ENCODE data around the gene AOC2. TPM values are rescaled to one million over a fixed set of nuclear protein-coding genes. Genes with fewer than 3 reads are reported as not detected.
"Not testable (repeated sequence)": the region's sequence is repeated elsewhere in the genome, so short reads cannot be mapped to it uniquely, and the experiment has no call there.

The AOC2 gene
- polyA plus RNA-seq, 1 experiment = 0.16 TPM

GRCh38 chr17:42871647-42872046, 27.3 kb downstream of the AOC2 start:
- POLR2A ChIA-PET = no interaction called here
- H3K9me3 ChIP-seq (ENCODE audit: control insufficient read depth, insufficient read depth, low read length) = peaks cover 9% of the 10 kb centered on the region
- CTCF ChIA-PET = no interaction called here
- no peak overlapping the region for H3K27ac ChIP-seq (ENCODE audit: low read depth, low read length)
- no peak overlapping the region for H3K4me3 ChIP-seq (ENCODE audit: low read depth, low read length)
- no peak for DNase-seq (ENCODE audit: low read depth, low spot score)
- TF ChIP-seq CTCF (IDR thresholded peaks at IDR 0.05; ENCODE audit: low read depth, low read length) = no peak
- H3K27me3 ChIP-seq (ENCODE audit: control insufficient read depth, insufficient read depth, low read length) = peaks cover 17% of the 10 kb centered on the region

GRCh38 chr17:42872251-42872965, 28.0 kb downstream of the AOC2 start:
- ChIA-PET CTCF (no interaction called here), POLR2A (no interaction called here)
- TF ChIP-seq CTCF (IDR thresholded peaks at IDR 0.05; ENCODE audit: low read depth, low read length) = no peak
- no peak for DNase-seq (ENCODE audit: low read depth, low spot score)
- H3K9me3 ChIP-seq (ENCODE audit: control insufficient read depth, insufficient read depth, low read length) = peaks cover 9% of the 10 kb centered on the region
- H3K4me3 ChIP-seq (ENCODE audit: low read depth, low read length) = no peak overlapping the region
- H3K27me3 ChIP-seq (ENCODE audit: control insufficient read depth, insufficient read depth, low read length) = peaks cover 18% of the 10 kb centered on the region
- no peak overlapping the region for H3K27ac ChIP-seq (ENCODE audit: low read depth, low read length)

- peaks cover 9% of the 10 kb centered on the region for H3K9me3 ChIP-seq (ENCODE audit: control insufficient read depth, insufficient read depth, low read length)
- no peak for TF ChIP-seq CTCF (IDR thresholded peaks at IDR 0.05; ENCODE audit: low read depth, low read length)
- H3K4me3 ChIP-seq (ENCODE audit: low read depth, low read length) = no peak overlapping the region
- POLR2A ChIA-PET = interaction anchor here (0.7 kb wide), 1 partner anchor 67 kb away, joined by 4 read pairs; no protein-coding TSS in a partner anchor
- CTCF ChIA-PET = no interaction called here
- DNase-seq (ENCODE audit: low read depth, low spot score) = no peak
- peaks cover 24% of the 10 kb centered on the region for H3K27me3 ChIP-seq (ENCODE audit: control insufficient read depth, insufficient read depth, low read length)
- H3K27ac ChIP-seq (ENCODE audit: low read depth, low read length) = no peak overlapping the region
Measured at GRCh38 chr17:42873315-42873714, 28.9 kb downstream of the AOC2 start.

- H3K27ac ChIP-seq (ENCODE audit: low read depth, low read length); H3K4me3 ChIP-seq (ENCODE audit: low read depth, low read length); H3K9me3 ChIP-seq (ENCODE audit: control insufficient read depth, insufficient read depth, low read length); CTCF ChIA-PET: not testable (repeated sequence)
- POLR2A ChIA-PET = interaction anchor here (0.7 kb wide), 1 partner anchor 66 kb away, joined by 4 read pairs; no protein-coding TSS in a partner anchor
- peaks cover 30% of the 10 kb centered on the region for H3K27me3 ChIP-seq (ENCODE audit: control insufficient read depth, insufficient read depth, low read length)
- peak; percentile 2 for DNase-seq (ENCODE audit: low read depth, low spot score)
Measured at GRCh38 chr17:42873932-42874695, 29.7 kb downstream of the AOC2 start.

GRCh38 chr17:42877037-42877436, 32.7 kb downstream of the AOC2 start:
- Histone ChIP-seq H3K9me3 (ENCODE audit: control insufficient read depth, insufficient read depth, low read length) (no peaks in the 10 kb centered on the region; the same call in 1 of the 2 replicates), H3K4me3 (ENCODE audit: low read depth, low read length) (no peak overlapping the region), H3K27ac (ENCODE audit: low read depth, low read length) (no peak overlapping the region), H3K27me3 (ENCODE audit: control insufficient read depth, insufficient read depth, low read length) (peaks cover 43% of the 10 kb centered on the region)
- ChIA-PET CTCF (no interaction called here), POLR2A (no interaction called here)
- no peak for DNase-seq (ENCODE audit: low read depth, low spot score)
- TF ChIP-seq CTCF (IDR thresholded peaks at IDR 0.05; ENCODE audit: low read depth, low read length) = no peak
